ENCODE results near the gene ZNF385A. TPM values are rescaled to one million over a fixed set of nuclear protein-coding genes. Genes with fewer than 3 reads are reported as not detected.

The ZNF385A gene, protein sequence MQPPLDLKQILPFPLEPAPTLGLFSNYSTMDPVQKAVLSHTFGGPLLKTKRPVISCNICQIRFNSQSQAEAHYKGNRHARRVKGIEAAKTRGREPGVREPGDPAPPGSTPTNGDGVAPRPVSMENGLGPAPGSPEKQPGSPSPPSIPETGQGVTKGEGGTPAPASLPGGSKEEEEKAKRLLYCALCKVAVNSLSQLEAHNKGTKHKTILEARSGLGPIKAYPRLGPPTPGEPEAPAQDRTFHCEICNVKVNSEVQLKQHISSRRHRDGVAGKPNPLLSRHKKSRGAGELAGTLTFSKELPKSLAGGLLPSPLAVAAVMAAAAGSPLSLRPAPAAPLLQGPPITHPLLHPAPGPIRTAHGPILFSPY
- 1 to 10 TPM; 3.1 to 7.3 TPM for total RNA-seq

DNA sequence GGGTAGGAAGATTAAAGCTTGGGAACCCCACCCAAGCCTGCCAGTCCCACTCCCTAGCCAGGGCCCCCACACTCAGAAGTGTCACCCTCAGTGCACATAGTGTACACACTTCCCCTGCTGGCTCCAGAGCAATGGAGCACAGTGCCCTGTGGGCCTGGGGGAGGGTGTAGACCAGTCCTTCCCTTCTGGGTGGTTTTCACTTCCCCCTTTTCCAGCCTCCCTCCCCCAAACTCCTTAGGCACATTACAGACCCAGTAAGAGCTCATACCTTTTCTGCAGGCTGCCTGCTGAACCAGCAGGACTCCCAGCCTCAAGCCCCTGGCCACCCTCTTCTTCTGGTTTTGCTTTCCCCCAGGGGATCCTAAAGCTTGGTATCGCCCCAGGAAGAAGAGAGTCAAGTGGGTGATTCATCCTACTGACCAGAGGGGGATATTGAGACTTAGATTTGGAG is at the start of gene ZNF385A:
ZNF385A (minus strand) TSS at position 143 of the 451 bp plus-strand sequence. CDS start 219 bp downstream, outside the sequence.
- peak in 1 of 4 donors; percentile 61 for DNase-seq
- intact Hi-C loops (cut with DNase I) = no loop called here
- 73 to 87% methylated on average over 1 of the region's 1 CpG for WGBS, 2 donors
- Histone ChIP-seq H3K4me1 (peaks cover 2% of the 10 kb centered on the region), H3K27me3 (no peaks in the 10 kb centered on the region), H3K36me3 (replicated peaks in 1 of 2; ENCODE audit: insufficient read depth in 1 of 2, low read depth in 2 of 2) (no peaks in the 10 kb centered on the region), H3K9me3 (no peaks in the 10 kb centered on the region), H3K4me3 (no peak within 1 kb of the TSS), H3K27ac (peak within 1 kb of the TSS in 2 of 4 donors; percentile 1 to 61)
- peak in 1 of 3 donors; percentile 47 for TF ChIP-seq POLR2A (IDR thresholded peaks at IDR 0.05)
- TF ChIP-seq, protein P1, sequence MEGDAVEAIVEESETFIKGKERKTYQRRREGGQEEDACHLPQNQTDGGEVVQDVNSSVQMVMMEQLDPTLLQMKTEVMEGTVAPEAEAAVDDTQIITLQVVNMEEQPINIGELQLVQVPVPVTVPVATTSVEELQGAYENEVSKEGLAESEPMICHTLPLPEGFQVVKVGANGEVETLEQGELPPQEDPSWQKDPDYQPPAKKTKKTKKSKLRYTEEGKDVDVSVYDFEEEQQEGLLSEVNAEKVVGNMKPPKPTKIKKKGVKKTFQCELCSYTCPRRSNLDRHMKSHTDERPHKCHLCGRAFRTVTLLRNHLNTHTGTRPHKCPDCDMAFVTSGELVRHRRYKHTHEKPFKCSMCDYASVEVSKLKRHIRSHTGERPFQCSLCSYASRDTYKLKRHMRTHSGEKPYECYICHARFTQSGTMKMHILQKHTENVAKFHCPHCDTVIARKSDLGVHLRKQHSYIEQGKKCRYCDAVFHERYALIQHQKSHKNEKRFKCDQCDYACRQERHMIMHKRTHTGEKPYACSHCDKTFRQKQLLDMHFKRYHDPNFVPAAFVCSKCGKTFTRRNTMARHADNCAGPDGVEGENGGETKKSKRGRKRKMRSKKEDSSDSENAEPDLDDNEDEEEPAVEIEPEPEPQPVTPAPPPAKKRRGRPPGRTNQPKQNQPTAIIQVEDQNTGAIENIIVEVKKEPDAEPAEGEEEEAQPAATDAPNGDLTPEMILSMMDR (IDR thresholded peaks at IDR 0.05) = no peak
- ATAC-seq = no peak

DNA sequence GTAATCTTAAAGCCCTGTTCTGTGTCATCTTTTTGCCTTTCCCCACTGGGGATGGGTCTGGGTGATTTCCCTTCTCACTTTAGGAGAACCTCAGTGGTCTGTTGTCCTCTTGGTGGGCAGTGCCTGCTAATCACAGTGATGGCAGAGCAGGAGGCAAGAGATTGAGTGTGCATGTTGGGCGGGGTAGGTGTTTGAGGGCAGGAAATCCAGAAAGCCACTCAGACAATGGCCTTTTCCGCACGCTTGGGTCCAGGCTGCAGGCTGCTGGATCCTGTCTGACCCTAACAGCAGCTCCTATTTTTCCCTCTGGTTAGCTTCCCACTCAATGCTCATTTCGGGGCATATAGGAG is 48.3 kb upstream of the ZNF385A start:
- Histone ChIP-seq H3K4me3 (no peak overlapping the region), H3K36me3 (replicated peaks in 1 of 2; ENCODE audit: insufficient read depth in 1 of 2, low read depth in 2 of 2) (no peaks in the 10 kb centered on the region), H3K27ac (peak overlapping the region in 3 of 4 donors; percentile 0 to 52 (median 43)), H3K4me1 (peaks cover 26% of the 10 kb centered on the region), H3K27me3 (no peaks in the 10 kb centered on the region), H3K9me3 (no peaks in the 10 kb centered on the region)
- WGBS, 2 donors = 69 to 75% methylated on average over 4 of the region's 4 CpGs
- no peak for ATAC-seq
- intact Hi-C loops (cut with DNase I) = no loop called here
- DNase-seq = no peak
- TF ChIP-seq, protein P1 (IDR thresholded peaks at IDR 0.05) = no peak
- no peak for TF ChIP-seq POLR2A (IDR thresholded peaks at IDR 0.05)

DNA sequence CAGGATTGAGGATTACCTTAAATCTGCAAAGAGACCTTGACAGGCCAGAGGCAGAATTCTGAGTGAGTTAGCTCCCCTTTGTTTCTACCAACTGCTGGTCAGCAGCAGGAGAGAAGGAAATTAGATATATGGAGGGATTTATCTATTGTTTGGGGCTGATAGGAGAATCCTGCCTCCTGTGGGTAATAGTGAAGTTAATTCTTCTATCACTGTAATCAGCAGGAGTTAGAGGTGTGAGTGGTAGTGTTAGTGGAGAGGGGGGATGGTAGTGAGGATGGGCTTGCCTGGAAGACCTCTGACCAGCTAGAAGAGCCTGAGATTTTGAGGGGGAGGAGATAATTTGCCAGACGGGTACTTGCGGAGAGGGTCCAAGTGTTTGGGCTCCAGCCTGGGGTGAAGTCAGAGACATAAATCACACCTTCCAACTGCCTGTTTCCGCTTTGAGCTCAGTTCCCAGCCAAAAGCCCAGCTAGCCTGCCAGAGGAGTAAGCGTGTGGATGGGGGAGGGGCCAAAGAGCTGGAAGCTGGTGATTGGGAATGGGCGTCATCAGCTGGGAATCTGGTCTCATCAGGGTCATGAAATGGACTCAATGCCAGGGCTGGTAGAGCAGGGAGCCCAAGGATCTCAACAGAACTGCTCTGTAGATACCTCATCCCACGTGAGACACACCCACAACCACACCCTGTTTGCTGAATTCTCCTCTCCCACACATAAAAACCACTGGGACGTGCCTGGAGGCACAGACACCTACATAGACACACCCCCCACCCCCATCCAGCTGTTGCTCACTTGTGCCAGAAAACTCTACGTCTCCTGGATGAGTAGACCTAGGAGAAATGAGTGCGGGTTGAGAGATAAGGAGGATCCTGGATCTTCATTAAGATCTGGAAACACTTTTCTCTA is 47.6 kb upstream of the ZNF385A start:
- Histone ChIP-seq H3K4me1 (peaks cover 26% of the 10 kb centered on the region), H3K27ac (peak overlapping the region in 3 of 4 donors; percentile 0 to 60 (median 43)), H3K9me3 (no peaks in the 10 kb centered on the region), H3K4me3 (no peak overlapping the region), H3K36me3 (replicated peaks in 1 of 2; ENCODE audit: insufficient read depth in 1 of 2, low read depth in 2 of 2) (no peaks in the 10 kb centered on the region), H3K27me3 (no peaks in the 10 kb centered on the region)
- intact Hi-C loops (cut with DNase I) = no loop called here
- DNase-seq (peak; percentile 59 to 83 (median 75)), ATAC-seq (peak; percentile 85)
- WGBS, 2 donors = 43 to 52% methylated on average over 9 of the region's 9 CpGs
- TF ChIP-seq, protein P1 (IDR thresholded peaks at IDR 0.05) = no peak
- TF ChIP-seq POLR2A (IDR thresholded peaks at IDR 0.05) = no peak

DNA sequence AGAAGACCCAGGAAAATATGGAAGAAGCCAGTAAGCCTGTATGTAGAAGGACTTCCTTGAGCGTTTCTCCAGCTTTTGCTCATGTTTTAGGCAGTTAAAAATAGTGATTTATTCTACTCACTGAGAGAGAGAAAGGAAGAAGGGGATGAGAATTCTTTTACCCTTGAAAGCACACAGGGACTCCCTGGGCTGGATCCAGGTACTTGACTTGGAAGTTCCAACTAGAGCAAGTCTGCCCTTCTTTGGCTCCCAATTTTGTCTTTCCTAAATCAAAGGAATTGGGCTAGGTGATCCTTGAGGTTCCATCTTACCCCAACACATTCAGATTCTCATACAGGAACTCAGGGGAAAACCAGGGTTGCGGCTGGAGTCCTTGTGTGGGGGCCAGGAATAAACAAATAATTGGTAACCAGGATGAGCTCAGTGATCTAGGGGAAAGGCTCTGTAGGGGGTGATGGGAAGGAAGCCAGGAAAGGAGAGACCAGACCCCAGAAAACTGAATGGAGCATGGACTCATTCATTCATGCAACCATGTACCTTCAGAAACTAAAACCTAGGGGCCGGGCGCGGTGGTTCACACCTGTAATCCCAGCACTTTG is 46.0 kb upstream of the ZNF385A start:
- WGBS, 2 donors = 84 to 93% methylated on average over 5 of the region's 5 CpGs
- Histone ChIP-seq H3K4me1 (peaks cover 24% of the 10 kb centered on the region), H3K36me3 (replicated peaks in 1 of 2; ENCODE audit: insufficient read depth in 1 of 2, low read depth in 2 of 2) (no peaks in the 10 kb centered on the region), H3K9me3 (no peaks in the 10 kb centered on the region), H3K27me3 (no peaks in the 10 kb centered on the region), H3K27ac (no peak overlapping the region), H3K4me3 (no peak overlapping the region)
- no peak for TF ChIP-seq POLR2A (IDR thresholded peaks at IDR 0.05)
- TF ChIP-seq, protein P1 (IDR thresholded peaks at IDR 0.05) = no peak
- no peak for DNase-seq
- no peak for ATAC-seq
- intact Hi-C loops (cut with DNase I) = no loop called here
